Left colon (tissue), 2 donors: Measurements from ENCODE around the gene DCST2. TPM values are rescaled to one million over a fixed set of nuclear protein-coding genes. Genes with fewer than 3 reads are reported as not detected.
A peak's percentile ranks its signal among the peaks of the same experiment; 100 is the strongest.

Source experiments
- ATAC-seq: fragments of 200-7000 bp; cut with Tn5 transposase; one replicate; pipeline ENCODE4 v1.9.1; 2020; ENCODE audit warnings: mild to moderate bottlenecking, moderate library complexity
- DNase-seq, 2 donors: peaks; one replicate each; pipeline ENCODE4 v3.0.0-alpha.2; 2020
- intact Hi-C, 2 donors: fragments of 100-400 bp; cut with DNase I in 1 of 2; cut with micrococcal nuclease in 1 of 2; formaldehyde crosslinking; loops; one replicate each; pipeline versions ENCODE4 v1.11.2 to v1.14.0; 2022; cut with DNase I, micrococcal nuclease
- total RNA-seq, 2 donors: library from RNA; stranded (reverse); fragmentation: NEBNext Ultra II Directional; extraction: Animal tissue kit (Norgen Biotek cat#: 25700); gene quantifications; one replicate each; pipeline ENCODE4 v1.2.1, GENCODE V29; 2021
- donor health status: DM: no; HTN: no; CAD: no.
- donor health status: DM: yes; HTN: yes; CAD: no.

The DCST2 gene
- total RNA-seq, 2 donors from 2014 or later: 1.5 to 3.6 TPM

DNA sequence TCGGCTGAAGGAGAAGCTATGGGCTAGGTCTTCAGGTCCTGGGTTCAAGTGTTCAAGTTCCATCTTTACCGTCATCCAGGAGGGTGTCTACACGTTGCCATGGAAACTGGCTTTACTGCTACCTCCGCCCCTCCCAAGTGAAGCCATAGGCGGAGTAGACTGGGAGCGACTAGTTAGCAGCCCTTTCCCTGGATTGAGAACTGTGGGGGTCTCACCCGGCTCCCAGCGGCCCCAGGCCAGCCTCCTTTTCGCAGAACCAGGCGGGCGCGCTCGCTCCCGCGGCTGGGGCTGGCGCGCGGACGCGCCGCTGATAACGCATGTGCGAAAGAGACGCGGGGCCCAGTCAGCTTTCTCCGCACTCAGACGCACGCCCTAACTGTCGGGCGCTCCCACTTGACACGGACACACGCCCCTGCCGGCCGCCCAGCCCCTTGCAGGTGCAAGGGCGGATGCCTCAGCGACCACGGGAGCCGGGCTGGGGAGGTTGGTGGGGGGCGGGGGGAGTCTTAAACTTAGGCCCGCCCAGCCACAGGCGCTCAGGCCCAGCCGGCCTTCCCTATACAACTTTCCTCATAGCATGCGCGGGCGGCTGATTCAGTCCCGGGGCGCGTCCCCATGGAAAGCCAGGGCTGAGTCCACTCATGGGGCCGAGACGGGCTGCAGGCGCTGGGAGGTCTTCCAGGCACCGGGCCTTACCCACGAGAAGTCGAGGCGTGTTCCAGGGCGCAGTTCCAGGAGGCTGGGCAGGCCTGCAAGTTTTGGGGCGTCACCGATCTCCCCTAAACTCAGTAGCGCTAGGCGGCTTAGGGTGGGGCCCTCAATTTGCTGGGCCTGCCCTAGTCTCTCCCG is 37.4 kb upstream of the DCST2 start:
- DNase-seq (peak; percentile 88 to 89), ATAC-seq (peak; percentile 88)
- intact Hi-C loops: no loop called here

DNA sequence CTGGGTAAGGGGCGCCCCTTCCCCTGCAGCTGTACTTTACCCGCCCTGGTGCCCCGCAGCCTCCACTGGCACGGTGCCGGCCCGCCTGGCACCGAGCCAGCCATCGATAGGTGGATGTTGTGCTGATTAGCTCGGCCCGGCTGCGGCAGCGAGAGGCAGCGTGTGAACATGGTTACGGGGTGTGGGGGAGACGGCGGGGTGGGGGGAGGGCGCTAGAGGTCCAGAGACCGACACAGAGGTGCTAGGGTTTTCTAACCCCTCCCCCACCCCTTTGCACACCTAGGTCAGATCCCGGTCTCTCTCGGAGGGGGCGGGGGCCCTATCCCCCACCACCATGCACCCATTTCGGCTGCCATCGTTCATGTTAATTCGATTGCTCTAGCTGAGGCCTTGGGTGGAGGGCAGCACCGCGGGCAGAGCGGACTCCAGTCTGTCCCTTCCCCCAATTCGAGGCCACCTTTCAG is 36.6 kb upstream of the DCST2 start:
- DNase-seq: no peak

DNA sequence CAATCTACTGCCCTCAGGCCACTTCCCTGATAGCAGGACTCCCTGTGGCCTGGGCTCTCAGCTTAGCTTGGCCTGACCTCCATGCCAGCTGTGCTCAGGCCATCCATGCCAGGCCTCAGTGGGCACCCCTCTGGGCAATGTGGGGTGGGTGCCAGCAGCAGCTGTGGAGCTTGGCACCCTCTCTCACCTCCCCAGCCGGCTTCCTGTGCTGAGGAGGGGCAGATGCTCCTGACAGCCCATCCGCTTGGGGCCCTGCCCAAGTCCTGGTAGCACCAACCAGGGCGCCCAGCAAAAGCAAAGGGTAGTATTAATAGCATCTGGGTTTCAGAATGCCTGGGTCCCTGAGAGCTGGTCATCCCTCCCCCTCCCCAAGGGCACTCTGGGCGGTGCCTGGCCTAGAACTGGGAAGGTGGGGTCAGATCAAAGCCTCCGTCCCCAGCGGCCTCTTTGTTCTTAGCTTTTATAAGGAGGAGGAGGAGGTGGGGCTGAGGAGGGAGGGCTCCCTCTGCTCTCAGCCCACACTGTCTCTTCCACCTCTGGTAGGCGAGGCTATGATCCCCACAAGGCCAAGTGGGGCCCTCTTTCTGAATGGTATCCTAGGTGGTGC is 36.1 kb upstream of the DCST2 start:
- ATAC-seq (peak; percentile 34), DNase-seq (no peak)
- intact Hi-C loops: no loop called here

More for the DNA sequence above, 36.6 kb upstream of the DCST2 start:
- intact Hi-C loops: no loop called here
- ATAC-seq: peak; percentile 13

DNA sequence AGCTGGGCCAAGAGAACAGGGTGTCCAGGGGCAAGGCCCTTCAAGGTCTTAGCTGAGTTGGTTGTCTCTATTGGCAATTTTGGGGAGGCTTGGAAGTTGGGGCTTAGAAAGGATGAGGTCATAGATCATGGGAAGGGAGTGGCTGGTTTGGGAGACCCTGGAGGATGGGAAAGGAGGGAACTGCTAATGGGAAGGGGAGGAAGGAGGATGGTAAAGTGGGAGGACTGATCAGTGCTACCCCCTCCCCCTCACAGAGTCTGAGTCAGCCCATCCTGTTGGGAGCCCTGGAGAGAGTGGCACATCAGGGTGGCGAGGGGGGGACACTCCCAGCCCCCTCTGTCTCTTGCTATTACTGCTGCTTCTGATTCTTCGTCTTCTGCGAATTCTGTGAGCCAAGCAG is 35.0 kb upstream of the DCST2 start:
- ATAC-seq (no peak), DNase-seq (no peak)
- intact Hi-C loops: no loop called here

DNA sequence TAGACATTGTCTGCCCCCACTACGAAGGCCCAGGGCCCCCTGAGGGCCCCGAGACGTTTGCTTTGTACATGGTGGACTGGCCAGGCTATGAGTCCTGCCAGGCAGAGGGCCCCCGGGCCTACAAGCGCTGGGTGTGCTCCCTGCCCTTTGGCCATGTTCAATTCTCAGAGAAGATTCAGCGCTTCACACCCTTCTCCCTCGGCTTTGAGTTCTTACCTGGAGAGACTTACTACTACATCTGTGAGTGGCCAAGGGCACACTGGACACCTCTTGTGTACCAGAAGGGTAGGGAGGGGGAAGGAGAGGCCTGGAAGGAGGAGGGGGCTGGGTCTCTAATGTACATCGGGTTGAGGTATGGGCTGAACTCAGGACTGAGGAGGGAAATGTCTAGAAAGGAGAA is 33.2 kb upstream of the DCST2 start:
- no peak for DNase-seq

DNA sequence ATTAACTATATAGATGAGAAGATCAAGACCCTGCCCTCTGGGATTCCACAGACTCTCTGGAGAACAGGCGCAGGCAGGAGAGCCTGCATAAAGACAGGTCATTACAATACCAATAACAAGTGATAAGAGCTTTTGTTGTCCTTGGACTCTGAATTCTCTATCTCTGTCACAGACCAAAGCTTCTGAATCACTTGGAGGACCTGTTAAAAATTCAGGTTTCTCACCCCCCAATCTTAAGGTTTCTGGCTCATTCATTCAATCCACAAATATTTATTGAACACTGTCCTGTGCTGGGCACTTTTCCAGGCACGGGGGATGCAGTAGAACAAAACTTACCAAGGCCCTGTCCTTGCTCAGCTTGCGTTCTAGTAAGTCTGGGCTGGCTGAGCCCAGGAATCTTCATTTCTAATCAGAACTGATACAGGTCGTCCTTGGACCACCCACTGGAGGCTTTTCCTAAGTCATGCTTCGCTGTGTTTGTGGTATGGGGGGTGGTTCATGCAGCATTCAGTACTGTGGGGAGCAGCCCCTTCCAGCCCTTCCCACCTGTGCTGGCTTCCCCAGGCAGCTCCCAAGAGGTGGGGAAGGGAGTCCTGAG is 31.4 kb upstream of the DCST2 start:
- ATAC-seq (no peak), DNase-seq (no peak)
- intact Hi-C loops: no loop called here

More for the DNA sequence above, 33.2 kb upstream of the DCST2 start:
- ATAC-seq: no peak
- intact Hi-C loops: no loop called here

- ATAC-seq: peak; percentile 18
Observed at GRCh38 chr1:155064111-155064831, 30.7 kb upstream of the DCST2 start.

DNA sequence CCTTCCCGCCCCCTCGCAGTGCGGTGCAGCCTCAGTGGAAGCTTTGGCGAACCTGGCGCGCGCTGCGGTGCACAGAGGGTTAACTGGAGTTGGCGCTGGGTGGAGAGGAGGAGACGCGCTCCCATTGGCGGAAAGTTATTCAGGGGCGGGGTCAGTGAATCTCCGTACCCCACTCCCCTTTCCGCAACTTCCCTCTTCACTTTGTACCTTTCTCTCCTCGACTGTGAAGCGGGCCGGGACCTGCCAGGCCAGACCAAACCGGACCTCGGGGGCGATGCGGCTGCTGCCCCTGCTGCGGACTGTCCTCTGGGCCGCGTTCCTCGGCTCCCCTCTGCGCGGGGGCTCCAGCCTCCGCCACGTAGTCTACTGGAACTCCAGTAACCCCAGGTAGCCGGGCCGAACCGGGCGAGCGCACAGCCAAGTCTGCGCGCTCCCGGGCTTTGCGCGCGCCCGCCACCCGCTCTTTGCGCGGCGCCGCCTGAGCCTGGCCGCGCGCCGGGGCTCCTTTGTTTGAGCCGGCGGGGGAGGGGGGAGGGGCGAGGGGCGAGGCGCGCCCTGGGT is 30.0 kb upstream of the DCST2 start, which contains the start of gene EFNA4:
Gene EFNA4 (plus strand): TSS at position 191 of the 561 bp plus-strand sequence. CDS start 84 bp downstream, at position 275.
- intact Hi-C loops: no loop called here
- DNase-seq (peak; percentile 92), ATAC-seq (peak; percentile 83)

More at GRCh38 chr1:155064111-155064831, 30.7 kb upstream of the DCST2 start:
- intact Hi-C loops: no loop called here
- DNase-seq: peak in 1 of 2 donors; percentile 56

DNA sequence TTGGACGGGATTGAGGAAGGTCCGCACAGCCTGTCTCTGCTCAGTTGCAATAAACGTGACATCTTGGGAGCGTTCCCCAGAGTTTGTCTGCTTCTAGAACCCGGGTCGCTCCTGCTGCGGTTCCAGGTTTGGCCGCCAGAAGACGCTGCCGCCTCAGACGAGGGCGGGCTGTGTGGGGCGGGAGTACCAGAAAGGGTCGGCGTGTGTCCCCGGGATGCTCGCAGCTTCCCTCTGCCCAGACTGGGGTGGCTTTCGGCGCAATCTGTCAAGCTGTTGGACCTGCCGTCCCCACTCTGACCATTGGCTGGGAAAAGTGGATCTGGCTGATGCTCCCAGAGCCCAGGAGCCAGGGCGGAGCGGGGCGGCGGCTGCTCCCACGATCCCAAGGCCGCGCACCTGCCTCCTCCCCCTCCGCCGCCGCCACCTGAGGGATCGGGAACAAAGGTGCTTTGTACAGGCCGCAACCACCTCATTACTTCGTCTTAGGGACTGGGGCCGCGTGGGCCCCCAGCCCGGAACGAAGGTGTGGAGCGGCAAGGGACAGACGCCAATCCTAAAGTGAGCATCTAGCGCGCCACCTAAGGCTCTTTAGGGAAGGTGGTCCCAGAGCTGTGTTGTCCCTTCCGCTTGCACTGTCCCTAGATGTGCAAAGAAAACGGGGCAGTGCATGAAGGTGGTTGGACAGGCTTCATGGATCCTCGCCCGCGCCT is 29.3 kb upstream of the DCST2 start:
- intact Hi-C loops: no loop called here
- ATAC-seq (peak; percentile 64), DNase-seq (peak; percentile 74 to 85)

DNA sequence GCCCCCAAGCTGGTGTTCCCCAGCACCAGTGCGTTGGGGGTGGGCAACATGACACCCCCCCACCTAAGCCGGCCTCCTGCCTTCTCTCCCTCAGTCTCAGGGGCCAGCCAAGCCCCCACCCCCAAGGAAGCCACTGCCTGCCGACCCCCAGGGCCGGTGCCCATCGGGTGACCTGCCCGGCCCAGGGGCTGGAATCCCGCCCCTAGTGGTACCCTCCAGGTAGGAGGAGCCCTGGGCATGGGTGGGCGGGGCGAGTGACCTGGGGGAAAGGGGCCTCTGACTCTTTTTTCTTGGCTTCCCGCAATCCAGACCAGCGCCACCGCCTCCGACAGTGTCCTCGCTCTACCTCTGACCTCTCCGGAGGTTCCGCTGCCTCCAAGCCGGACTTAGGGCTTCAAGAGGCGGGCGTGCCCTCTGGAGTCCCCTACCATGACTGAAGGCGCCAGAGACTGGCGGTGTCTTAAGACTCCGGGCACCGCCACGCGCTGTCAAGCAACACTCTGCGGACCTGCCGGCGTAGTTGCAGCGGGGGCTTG is 28.6 kb upstream of the DCST2 start:
- intact Hi-C loops: no loop called here
- ATAC-seq (peak; percentile 1), DNase-seq (no peak)

DNA sequence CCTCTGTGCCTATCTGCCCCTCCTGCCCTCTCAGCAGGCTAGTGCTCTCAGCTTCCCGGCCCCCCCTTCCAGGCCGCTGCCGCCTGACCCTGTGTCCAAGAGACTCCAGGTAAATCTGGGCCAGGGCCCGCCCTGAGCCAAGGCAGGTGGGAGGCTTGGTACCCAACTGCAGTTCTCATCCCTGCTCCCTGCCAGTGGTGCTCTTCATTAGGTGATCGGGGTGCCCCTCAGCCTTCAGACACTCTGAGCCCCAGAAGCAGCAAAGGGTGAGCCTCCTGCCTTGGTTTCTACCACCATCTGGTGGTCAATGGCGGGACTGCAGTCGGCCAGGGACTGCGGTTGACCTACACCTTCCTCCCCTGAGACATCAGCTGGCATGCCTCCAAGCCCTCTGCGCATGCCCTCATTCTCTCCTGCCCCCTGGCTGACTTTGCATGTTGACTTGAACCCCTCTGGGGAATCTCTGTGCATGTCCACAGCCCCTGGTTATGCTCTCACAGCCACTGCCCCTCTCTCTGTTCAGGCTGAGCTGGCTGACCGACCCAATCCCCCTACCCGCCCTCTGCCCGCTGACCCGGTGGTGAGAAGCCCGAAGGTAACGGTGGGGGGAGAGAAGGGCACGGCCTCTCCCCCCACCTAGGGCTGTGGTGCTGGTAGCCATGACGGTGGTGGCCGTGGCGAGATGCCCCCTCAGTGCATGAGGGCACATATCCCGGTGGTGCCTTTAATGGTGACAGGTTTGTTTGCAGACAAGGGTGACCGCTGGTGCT is 28.0 kb upstream of the DCST2 start:
- intact Hi-C loops: no loop called here
- ATAC-seq: peak; percentile 33

DNA sequence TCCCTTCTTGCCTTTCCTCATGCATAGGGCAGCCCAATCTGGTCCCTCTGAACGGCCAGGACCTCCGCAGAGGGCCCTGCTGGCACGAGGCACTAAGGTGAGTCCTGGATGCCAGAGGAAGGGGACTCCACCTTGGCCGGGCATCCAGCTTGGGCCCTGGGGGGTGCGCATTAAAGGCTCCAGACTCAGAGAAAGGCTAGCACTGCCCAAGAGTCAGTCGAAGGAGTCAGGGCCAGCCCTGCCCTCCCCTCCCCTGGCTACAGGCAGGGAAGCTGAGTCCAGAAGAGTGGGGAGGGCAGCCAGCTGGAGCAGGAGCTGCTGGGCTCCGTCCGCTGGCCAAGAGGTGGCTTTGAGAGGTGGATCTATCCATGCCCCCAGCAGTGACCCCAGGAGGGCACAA is 27.2 kb upstream of the DCST2 start:
- intact Hi-C loops: no loop called here

More for the DNA sequence above, 28.0 kb upstream of the DCST2 start:
- peak; percentile 84 to 95 for DNase-seq

DNA sequence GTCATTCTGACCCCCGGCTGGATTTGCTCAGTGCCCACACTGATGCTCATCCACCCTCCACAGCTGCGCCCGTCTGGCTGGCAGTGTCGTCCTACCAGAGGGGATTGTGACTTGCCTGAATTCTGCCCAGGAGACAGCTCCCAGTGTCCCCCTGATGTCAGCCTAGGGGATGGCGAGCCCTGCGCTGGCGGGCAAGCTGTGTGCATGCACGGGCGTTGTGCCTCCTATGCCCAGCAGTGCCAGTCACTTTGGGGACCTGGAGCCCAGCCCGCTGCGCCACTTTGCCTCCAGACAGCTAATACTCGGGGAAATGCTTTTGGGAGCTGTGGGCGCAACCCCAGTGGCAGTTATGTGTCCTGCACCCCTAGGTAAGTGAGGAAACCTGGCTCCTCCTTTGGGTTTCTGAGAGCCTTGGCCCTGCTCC is 24.2 kb upstream of the DCST2 start:
- DNase-seq: no peak
- intact Hi-C loops: no loop called here
- no peak for ATAC-seq

More for the DNA sequence above, 27.2 kb upstream of the DCST2 start:
- no peak for ATAC-seq
- DNase-seq: no peak

- intact Hi-C loops: no loop called here
- ATAC-seq (no peak), DNase-seq (no peak)
Observed at GRCh38 chr1:155057104-155057503, 23.5 kb upstream of the DCST2 start.

GRCh38 chr1:155053531-155054105 is 20.0 kb upstream of the DCST2 start:
- DNase-seq (no peak), ATAC-seq (no peak)
- intact Hi-C loops: no loop called here

GRCh38 chr1:155052439-155053395 is 19.1 kb upstream of the DCST2 start:
- intact Hi-C loops: no loop called here
- ATAC-seq (no peak), DNase-seq (peak; percentile 53 to 55)
